Lung (tissue), 12 donors: ENCODE results near the gene CARD14. TPM values are rescaled to one million over a fixed set of nuclear protein-coding genes. Genes with fewer than 3 reads are reported as not detected.

Experiments used
- ATAC-seq: fragments of 200-7000 bp; cut with Tn5 transposase; one replicate; pipeline ENCODE4 v1.9.1; 2020; ENCODE audit warnings: moderate number of reproducible peaks; ENCODE audit not compliant: insufficient read depth, low FRiP score
- DNase-seq, 3 donors: peaks; one replicate each; pipeline ENCODE4 v3.0.0-alpha.2; 2013 to 2017
- H3K27ac ChIP-seq, 2 donors: one replicate each; pipeline ENCODE4 v1.5.1; 2013; ENCODE audit warnings: mild to moderate bottlenecking in 2 of 2, moderate library complexity in 2 of 2, control low read depth in 1 of 2, inconsistent platforms in 1 of 2, low read depth in 1 of 2, low read length in 1 of 2
- H3K27me3 ChIP-seq, 3 donors: one replicate each; pipeline ENCODE4 v1.5.1; 2013; ENCODE audit warnings: low read length in 2 of 3; ENCODE audit not compliant: control insufficient read depth in 3 of 3, insufficient read depth in 3 of 3
- H3K36me3 ChIP-seq, 4 donors: one replicate each; pipeline ENCODE4 v1.5.1; 2013; ENCODE audit warnings: low read length in 4 of 4, mild to moderate bottlenecking in 1 of 4, moderate library complexity in 1 of 4; ENCODE audit not compliant: control insufficient read depth in 4 of 4, insufficient read depth in 4 of 4
- H3K4me1 ChIP-seq, 5 donors: one replicate each; pipeline ENCODE4 v1.5.1; 2013; ENCODE audit warnings: low read length in 5 of 5, mild to moderate bottlenecking in 2 of 5, moderate library complexity in 1 of 5; ENCODE audit not compliant: control insufficient read depth in 5 of 5, insufficient read depth in 5 of 5
- H3K4me3 ChIP-seq: one replicate; pipeline ENCODE4 v1.5.1; 2013; ENCODE audit warnings: mild to moderate bottlenecking, control low read depth, moderate library complexity
- H3K9ac ChIP-seq, 2 donors: one replicate each; pipeline ENCODE4 v1.5.1; 2013; ENCODE audit warnings: low read length in 2 of 2, control low read depth in 1 of 2; ENCODE audit not compliant: insufficient read depth in 1 of 2
- H3K9me3 ChIP-seq, 4 donors: one replicate each; pipeline ENCODE4 v1.5.1; 2013; ENCODE audit warnings: low read length in 3 of 4, mild to moderate bottlenecking in 1 of 4, moderate library complexity in 1 of 4; ENCODE audit not compliant: control insufficient read depth in 4 of 4, insufficient read depth in 3 of 4
- CTCF ChIP-seq: IDR thresholded peaks from 2 replicates; pipeline ENCODE4 v1.5.1; 2012; ENCODE audit warnings: mild to moderate bottlenecking; ENCODE audit errors: control extremely low read depth, extremely low read depth
- WGBS, 2 donors: extraction: QIAGEN DNeasy Blood & Tissue Kit; methylation state at CpG; one replicate each; pipeline ENCODE4 v1.1.7; 2013; 5-methylcytosine and 5-hydroxymethylcytosine counted together
- polyA plus RNA-seq, 2 donors: library from polyadenylated mRNA; stranded (reverse); fragments of 200-250 nt; gene quantifications; one replicate each; pipeline ENCODE4 v1.2.1, GENCODE V29; 2013
- total RNA-seq, 2 donors: library from RNA; depleted of rRNA in 1 of 2; stranded (reverse); fragments of >200 nt in 1 of 2; gene quantifications; one replicate each; pipeline ENCODE4 v1.2.1, GENCODE V29; 2014 to 2021
- donor health status: control.
- donor health status: control.
- donor health status: Bipolar disorder and iron deficiency.
- donor health status: healthy.
- donor health status: DM: yes; HTN: yes; CAD: no.

CARD14 gene
- total and polyA plus RNA-seq, 4 donors = 0.50 to 1.8 (median 1.2) TPM

- H3K9me3 ChIP-seq = peaks cover 0 to 2% (median 0%) of the 10 kb centered on the region in 4 donors
- no peak for TF ChIP-seq CTCF
- H3K4me1 ChIP-seq = peaks cover 0 to 5% (median 0%) of the 10 kb centered on the region in 5 donors
- no peak overlapping the region for H3K9ac ChIP-seq
- 89 to 92% methylated on average over 9 to 10 of the region's 10 CpGs for WGBS, 2 donors
- H3K27me3 ChIP-seq = no peaks in the 10 kb centered on the region
- H3K4me3 ChIP-seq = no peak overlapping the region
- no peaks in the 10 kb centered on the region for H3K36me3 ChIP-seq
- DNase-seq = no peak
- no peak for ATAC-seq
- H3K27ac ChIP-seq = no peak overlapping the region
These were observed 14.5 kb downstream of the CARD14 start for GRCh38 chr17:80184423-80184714.

GRCh38 chr17:80185968-80186367 lies 16.1 kb downstream of the CARD14 start:
- DNase-seq (no peak), ATAC-seq (no peak)
- Histone ChIP-seq H3K9me3 (peaks cover 0 to 2% (median 0%) of the 10 kb centered on the region in 4 donors), H3K4me3 (no peak overlapping the region), H3K27ac (no peak overlapping the region), H3K9ac (no peak overlapping the region), H3K4me1 (peaks cover 0 to 5% (median 0%) of the 10 kb centered on the region in 5 donors), H3K36me3 (no peaks in the 10 kb centered on the region), H3K27me3 (no peaks in the 10 kb centered on the region)
- WGBS, 2 donors = 89 to 93% methylated on average over 9 of the region's 9 CpGs
- no peak for TF ChIP-seq CTCF

- no peak overlapping the region for H3K4me3 ChIP-seq
- H3K9me3 ChIP-seq = no peaks in the 10 kb centered on the region
- WGBS, 2 donors = 72 to 85% methylated on average over 16 of the region's 16 CpGs
- peaks cover 0 to 9% (median 4%) of the 10 kb centered on the region in 5 donors for H3K4me1 ChIP-seq
- H3K36me3 ChIP-seq = no peaks in the 10 kb centered on the region
- H3K9ac ChIP-seq = no peak overlapping the region
- no peak for TF ChIP-seq CTCF
- H3K27ac ChIP-seq = peak overlapping the region in 1 of 2 donors; percentile 65
- ATAC-seq = no peak
- no peaks in the 10 kb centered on the region for H3K27me3 ChIP-seq
- DNase-seq = no peak
These were observed 17.3 kb downstream of the CARD14 start for GRCh38 chr17:80187090-80187489.

DNA sequence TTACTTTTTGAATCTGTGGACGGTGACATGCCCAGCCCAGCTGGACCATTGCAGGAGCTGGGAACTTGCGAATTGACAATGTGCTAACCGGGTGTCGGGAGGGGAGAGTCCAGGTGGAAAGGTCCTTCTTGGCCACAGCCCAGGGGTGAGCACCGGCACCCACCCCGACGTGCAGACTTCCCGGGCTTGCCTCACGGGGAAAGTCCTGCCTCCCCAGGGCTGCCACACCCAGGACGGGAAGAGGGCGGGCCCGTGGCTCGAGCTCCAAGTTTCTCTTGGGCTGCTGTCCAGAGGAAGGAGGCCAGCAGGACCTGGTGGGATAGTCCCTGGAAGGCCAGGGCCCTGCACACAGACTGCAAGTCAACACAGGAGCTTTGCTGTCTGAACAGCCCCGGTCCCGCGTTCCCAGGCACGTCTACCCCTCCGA lies 17.7 kb downstream of the CARD14 start:
- H3K27me3 ChIP-seq = no peaks in the 10 kb centered on the region
- H3K9me3 ChIP-seq = no peaks in the 10 kb centered on the region
- peak overlapping the region in 1 of 2 donors; percentile 65 for H3K27ac ChIP-seq
- H3K36me3 ChIP-seq = no peaks in the 10 kb centered on the region
- DNase-seq (peak in 2 of 3 donors; percentile 9 to 41), ATAC-seq (no peak)
- H3K9ac ChIP-seq = no peak overlapping the region
- peaks cover 0 to 10% (median 4%) of the 10 kb centered on the region in 5 donors for H3K4me1 ChIP-seq
- no peak for TF ChIP-seq CTCF
- H3K4me3 ChIP-seq = no peak overlapping the region
- 42 to 62% methylated on average over 18 of the region's 18 CpGs for WGBS, 2 donors
